Heart left ventricle (tissue), 16 donors: ENCODE data around the gene PRRT4. TPM values are rescaled to one million over a fixed set of nuclear protein-coding genes. Genes with fewer than 3 reads are reported as not detected.

Source experiments
- ATAC-seq, 4 donors: fragments of 200-7000 bp; cut with Tn5 transposase; one replicate each; pipeline ENCODE4 v1.9.1; 2020 to 2022; ENCODE audit warnings: moderate library complexity in 4 of 4, mild to moderate bottlenecking in 3 of 4, moderate number of reproducible peaks in 1 of 4
- DNase-seq, 5 donors: peaks; one replicate each; pipeline ENCODE4 v3.0.0-alpha.2; 2020
- H3K27ac ChIP-seq, 12 donors: fragments of 200-600 bp; sonication (generic) in 4 of 12; one replicate each; pipeline versions ENCODE4 v1.5.0 to v1.8.0; 2016 to 2022; ENCODE audit warnings: mild to moderate bottlenecking in 2 of 12
- H3K27me3 ChIP-seq, 9 donors: fragments of 200-600 bp; sonication (generic) in 2 of 9; one replicate each; pipeline versions ENCODE4 v1.5.1 to v1.8.0; 2016 to 2022; ENCODE audit warnings: mild to moderate bottlenecking in 3 of 9
- H3K36me3 ChIP-seq, 9 donors: fragments of 200-600 bp; sonication (generic) in 2 of 9; one replicate each; pipeline versions ENCODE4 v1.5.0 to v1.8.0; 2018 to 2022; ENCODE audit warnings: mild to moderate bottlenecking in 2 of 9
- H3K4me1 ChIP-seq, 12 donors: fragments of 200-600 bp; sonication (generic) in 4 of 12; one replicate each; pipeline versions ENCODE4 v1.5.0 to v1.8.0; 2016 to 2022; ENCODE audit warnings: mild to moderate bottlenecking in 3 of 12
- H3K4me3 ChIP-seq, 12 donors: fragments of 200-600 bp; sonication (generic) in 4 of 12; one replicate each; pipeline versions ENCODE4 v1.5.0 to v1.8.0; 2017 to 2022; ENCODE audit warnings: mild to moderate bottlenecking in 9 of 12, moderate library complexity in 4 of 12
- H3K9me3 ChIP-seq, 12 donors: fragments of 200-600 bp; sonication (generic) in 4 of 12; one replicate each; pipeline versions ENCODE4 v1.5.0 to v1.8.0; 2016 to 2022; ENCODE audit warnings: mild to moderate bottlenecking in 1 of 12
- POLR2A ChIP-seq, 2 donors: fragments of 450-650 bp; IDR thresholded peaks; one replicate each; pipeline ENCODE4 v1.6.1; 2017; ENCODE audit warnings: antibody characterized with exemption in 2 of 2, mild to moderate bottlenecking in 2 of 2, moderate library complexity in 2 of 2
- WGBS, 4 donors: extraction: QIAGEN DNeasy Blood & Tissue Kit in 2 of 4; methylation state at CpG; one replicate each; pipeline versions ENCODE4 v1.1.5 to v1.1.7; 2013 to 2018; 5-methylcytosine and 5-hydroxymethylcytosine counted together
- intact Hi-C, 10 donors: fragments of 100-400 bp; cut with DNase I; formaldehyde crosslinking; loops; one replicate each; pipeline versions ENCODE4 v1.11.1 to v1.14.2; 2022
- polyA plus RNA-seq, 2 donors: library from polyadenylated mRNA; stranded (reverse); fragments of 200-250 nt; gene quantifications; one replicate each; pipeline ENCODE4 v1.2.3, GENCODE V29; 2013
- total RNA-seq, 9 donors: library from RNA; depleted of rRNA in 2 of 9; stranded (reverse); fragments of >200 nt in 2 of 9; fragmentation: NEBNext Ultra II Directional in 3 of 9; extraction: Animal tissue kit (Norgen Biotek cat#: 25700) in 3 of 9; gene quantifications; one replicate each; pipeline versions ENCODE4 v1.1.0 to v1.2.4, GENCODE V29; 2016 to 2023
- TF ChIP-seq, protein P1 (sequence below), 12 donors: fragments of 200-600 bp; sonication (generic) in 4 of 12; IDR thresholded peaks; one replicate each; pipeline versions ENCODE4 v1.5.0 to v1.8.0; 2018 to 2022; ENCODE audit warnings: antibody characterized with exemption in 12 of 12, mild to moderate bottlenecking in 5 of 12
- donor health status: ischemic (EF 13 %, LVEDD 7.1; RV severe dilation, severe dysfunction).
- donor health status: healthy with polysubstance abuse.
- donor health status: DM: no; HTN: yes; CAD: no.
- donor health status: DM: no; HTN: no; CAD: no.
- donor health status: ischemic (EF 25% LVEDD 6.9; RV normal size, moderate dysfunction).
- donor health status: ischemic (EF 25% LVEDD 5.7; RV mildly dilated, moderate dysfunction).
- donor health status: healthy.
- donor health status: DM: yes; HTN: yes; CAD: no.
- donor health status: ischemic (EF 35%, LVEDD 5.7; RV mildly dilated, moderate dysfunction).
- donor health status: nonischemic (EF 11% LVEDD 7.7; RV severe dilation, severe dysfunction).
- donor health status: DM: yes; HTN: yes; CAD: no.
- donor health status: PGD.
- donor health status: ischemic (EF 29% LVEDD 5.4; RV normal size, mild dysfunction).
- donor health status: nonischemic (EF 23%, LVEDD 6.1; RV moderate dilation, normal function).

The PRRT4 gene
- total and polyA plus RNA-seq, 11 donors: 0.31 to 3.1 (median 1.9) TPM

DNA sequence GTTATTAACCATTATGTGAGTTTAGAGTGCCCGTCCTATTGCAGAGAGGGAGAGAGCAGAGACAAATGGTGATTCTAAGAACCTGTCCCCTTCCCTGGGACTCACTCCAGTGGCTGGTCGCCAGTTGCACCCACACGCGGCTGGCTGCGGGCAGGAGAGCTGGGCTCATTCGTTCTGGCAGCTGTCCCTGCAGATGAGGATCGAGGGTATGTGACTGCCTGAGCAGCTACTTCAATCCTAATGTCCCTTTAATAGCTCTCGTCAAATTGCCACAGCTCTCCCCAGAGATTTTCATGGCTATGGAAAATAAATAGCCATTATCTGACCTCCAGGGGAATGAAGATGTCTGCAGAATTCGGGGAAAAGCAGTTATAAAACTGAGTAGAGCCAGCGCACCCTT lies 59.4 kb downstream of the PRRT4 start:
- ATAC-seq (peak in 3 of 4 donors; percentile 60 to 68 (median 60)), DNase-seq (peak in 3 of 5 donors; percentile 34 to 60 (median 57))
- Histone ChIP-seq H3K4me1 (peaks cover 0 to 9% (median 2%) of the 10 kb centered on the region in 12 donors), H3K9me3 (no peaks in the 10 kb centered on the region), H3K36me3 (peaks cover 0 to 44% (median 34%) of the 10 kb centered on the region in 9 donors), H3K4me3 (no peak overlapping the region), H3K27ac (no peak overlapping the region), H3K27me3 (no peaks in the 10 kb centered on the region)
- WGBS, 4 donors: 42 to 56% (median 47%) methylated on average over 10 of the region's 10 CpGs
- TF ChIP-seq, protein P1, sequence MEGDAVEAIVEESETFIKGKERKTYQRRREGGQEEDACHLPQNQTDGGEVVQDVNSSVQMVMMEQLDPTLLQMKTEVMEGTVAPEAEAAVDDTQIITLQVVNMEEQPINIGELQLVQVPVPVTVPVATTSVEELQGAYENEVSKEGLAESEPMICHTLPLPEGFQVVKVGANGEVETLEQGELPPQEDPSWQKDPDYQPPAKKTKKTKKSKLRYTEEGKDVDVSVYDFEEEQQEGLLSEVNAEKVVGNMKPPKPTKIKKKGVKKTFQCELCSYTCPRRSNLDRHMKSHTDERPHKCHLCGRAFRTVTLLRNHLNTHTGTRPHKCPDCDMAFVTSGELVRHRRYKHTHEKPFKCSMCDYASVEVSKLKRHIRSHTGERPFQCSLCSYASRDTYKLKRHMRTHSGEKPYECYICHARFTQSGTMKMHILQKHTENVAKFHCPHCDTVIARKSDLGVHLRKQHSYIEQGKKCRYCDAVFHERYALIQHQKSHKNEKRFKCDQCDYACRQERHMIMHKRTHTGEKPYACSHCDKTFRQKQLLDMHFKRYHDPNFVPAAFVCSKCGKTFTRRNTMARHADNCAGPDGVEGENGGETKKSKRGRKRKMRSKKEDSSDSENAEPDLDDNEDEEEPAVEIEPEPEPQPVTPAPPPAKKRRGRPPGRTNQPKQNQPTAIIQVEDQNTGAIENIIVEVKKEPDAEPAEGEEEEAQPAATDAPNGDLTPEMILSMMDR (IDR thresholded peaks at IDR 0.05): no peak
- no peak for TF ChIP-seq POLR2A (IDR thresholded peaks at IDR 0.05)
- intact Hi-C loops: no loop called here

Other genes with a start within 250 kb of the PRRT4 start
- gene LEP, start 120.4 kb downstream of the PRRT4 start, total RNA-seq: 1 to 10 TPM in 3 of 9 donors, under 1 TPM in 3, not detected in 3; 0.13 to 8.4 (median 1.3) TPM
- under 1 TPM; 0.12 to 0.34 TPM for gene LEP, start 120.4 kb downstream of the PRRT4 start, polyA plus RNA-seq
- gene RBM28, start 17.8 kb downstream of the PRRT4 start, total RNA-seq: 10 to 100 TPM; 12.0 to 29.0 (median 25.3) TPM
- gene RBM28, start 17.8 kb downstream of the PRRT4 start, polyA plus RNA-seq: 10 to 100 TPM; 21.7 to 40.2 TPM
- gene IMPDH1, start 48.3 kb upstream of the PRRT4 start, total RNA-seq: 10 to 100 TPM; 12.3 to 65.3 (median 25.7) TPM
- gene IMPDH1, start 48.3 kb upstream of the PRRT4 start, polyA plus RNA-seq: 10 to 100 TPM; 16.6 to 23.6 TPM
- 10 to 100 TPM in 3 of 9 donors, 1 to 10 TPM in 6; 6.1 to 17.7 (median 7.7) TPM for gene HILPDA, start 94.2 kb upstream of the PRRT4 start, total RNA-seq
- gene HILPDA, start 94.2 kb upstream of the PRRT4 start, polyA plus RNA-seq: 1 to 10 TPM; 7.5 to 8.5 TPM
- gene METTL2B, start 115.1 kb upstream of the PRRT4 start, total RNA-seq: 10 to 100 TPM; 15.0 to 24.6 (median 21.4) TPM
- gene METTL2B, start 115.1 kb upstream of the PRRT4 start, polyA plus RNA-seq: 10 to 100 TPM in 1 of 2 donors, 1 to 10 TPM in 1; 9.1 to 20.0 TPM